PFSK-1 (cell line): ENCODE results near the gene ZNF385D.

Source experiments
- FOXP2 ChIP-seq: optimal IDR thresholded peaks from 2 replicates; pipeline ENCODE3; 2011; ENCODE audit warnings: borderline replicate concordance, control low read depth, inconsistent platforms; ENCODE audit not compliant: insufficient read depth; ENCODE audit errors: extremely low read length, extremely low read depth
- POLR2AphosphoS5 ChIP-seq: IDR thresholded peaks from 2 replicates; pipeline ENCODE4 v1.6.1; 2012; ENCODE audit warnings: low read depth, mild to moderate bottlenecking, control low read depth, low read length, moderate library complexity
- SIN3A ChIP-seq: IDR thresholded peaks from 2 replicates; pipeline ENCODE4 v1.6.1; 2012; ENCODE audit warnings: mild to moderate bottlenecking, low read length, moderate library complexity, borderline replicate concordance; ENCODE audit not compliant: insufficient read depth
- TAF1 ChIP-seq: IDR thresholded peaks from 2 replicates; pipeline ENCODE4 v1.6.1; 2012; ENCODE audit warnings: low read length, control low read depth, borderline replicate concordance; ENCODE audit not compliant: insufficient read depth
- TF ChIP-seq, protein P1 (sequence below), 2 experiments: IDR thresholded peaks; 2 replicates each; pipeline versions ENCODE4 v1.6.1 to v1.8.0; 2011 to 2012; ENCODE audit warnings: low read depth in 2 of 2, low read length in 2 of 2, control low read depth in 1 of 2, inconsistent platforms in 1 of 2, mild to moderate bottlenecking in 1 of 2, moderate library complexity in 1 of 2; ENCODE audit not compliant: insufficient read depth in 1 of 2

ZNF385D gene

DNA sequence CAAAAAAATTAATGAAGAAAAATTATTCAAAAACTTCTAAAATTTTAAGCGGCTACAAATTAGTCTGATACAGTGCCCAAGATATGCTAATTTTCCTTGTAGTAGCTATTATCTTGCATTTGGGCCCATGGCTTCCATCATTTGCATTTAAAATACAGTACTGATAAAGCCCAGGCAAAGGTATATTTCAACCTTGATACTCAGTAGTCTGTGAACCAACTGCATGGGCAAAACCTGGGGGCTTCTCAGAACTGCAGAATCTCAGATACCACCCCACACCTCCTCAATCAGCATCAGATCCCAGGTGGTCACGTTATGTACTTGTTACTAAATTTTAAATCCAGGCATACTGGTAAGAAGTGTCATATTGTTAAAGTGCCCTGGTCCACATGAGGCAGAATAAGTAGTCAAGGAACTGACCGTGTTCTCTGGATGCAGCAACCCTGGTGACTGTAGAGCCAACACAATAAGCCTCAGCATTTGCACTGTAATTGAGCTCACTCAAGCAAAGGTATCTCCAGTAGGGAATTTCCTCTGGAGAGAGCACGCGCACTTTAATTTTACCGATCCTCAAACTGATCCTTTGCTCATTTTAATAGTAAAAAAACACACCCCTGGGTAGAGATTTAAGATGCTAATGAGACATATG, 31.9 kb downstream of the ZNF385D start:
- TF ChIP-seq POLR2AphosphoS5 (no peak), TAF1 (no peak), FOXP2 (no peak), SIN3A (no peak)
- TF ChIP-seq, protein P1, sequence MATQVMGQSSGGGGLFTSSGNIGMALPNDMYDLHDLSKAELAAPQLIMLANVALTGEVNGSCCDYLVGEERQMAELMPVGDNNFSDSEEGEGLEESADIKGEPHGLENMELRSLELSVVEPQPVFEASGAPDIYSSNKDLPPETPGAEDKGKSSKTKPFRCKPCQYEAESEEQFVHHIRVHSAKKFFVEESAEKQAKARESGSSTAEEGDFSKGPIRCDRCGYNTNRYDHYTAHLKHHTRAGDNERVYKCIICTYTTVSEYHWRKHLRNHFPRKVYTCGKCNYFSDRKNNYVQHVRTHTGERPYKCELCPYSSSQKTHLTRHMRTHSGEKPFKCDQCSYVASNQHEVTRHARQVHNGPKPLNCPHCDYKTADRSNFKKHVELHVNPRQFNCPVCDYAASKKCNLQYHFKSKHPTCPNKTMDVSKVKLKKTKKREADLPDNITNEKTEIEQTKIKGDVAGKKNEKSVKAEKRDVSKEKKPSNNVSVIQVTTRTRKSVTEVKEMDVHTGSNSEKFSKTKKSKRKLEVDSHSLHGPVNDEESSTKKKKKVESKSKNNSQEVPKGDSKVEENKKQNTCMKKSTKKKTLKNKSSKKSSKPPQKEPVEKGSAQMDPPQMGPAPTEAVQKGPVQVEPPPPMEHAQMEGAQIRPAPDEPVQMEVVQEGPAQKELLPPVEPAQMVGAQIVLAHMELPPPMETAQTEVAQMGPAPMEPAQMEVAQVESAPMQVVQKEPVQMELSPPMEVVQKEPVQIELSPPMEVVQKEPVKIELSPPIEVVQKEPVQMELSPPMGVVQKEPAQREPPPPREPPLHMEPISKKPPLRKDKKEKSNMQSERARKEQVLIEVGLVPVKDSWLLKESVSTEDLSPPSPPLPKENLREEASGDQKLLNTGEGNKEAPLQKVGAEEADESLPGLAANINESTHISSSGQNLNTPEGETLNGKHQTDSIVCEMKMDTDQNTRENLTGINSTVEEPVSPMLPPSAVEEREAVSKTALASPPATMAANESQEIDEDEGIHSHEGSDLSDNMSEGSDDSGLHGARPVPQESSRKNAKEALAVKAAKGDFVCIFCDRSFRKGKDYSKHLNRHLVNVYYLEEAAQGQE (IDR thresholded peaks at IDR 0.05; ENCODE audit: insufficient read depth in 1 of 2, low read depth in 2 of 2, low read length in 2 of 2), result no peak

DNA sequence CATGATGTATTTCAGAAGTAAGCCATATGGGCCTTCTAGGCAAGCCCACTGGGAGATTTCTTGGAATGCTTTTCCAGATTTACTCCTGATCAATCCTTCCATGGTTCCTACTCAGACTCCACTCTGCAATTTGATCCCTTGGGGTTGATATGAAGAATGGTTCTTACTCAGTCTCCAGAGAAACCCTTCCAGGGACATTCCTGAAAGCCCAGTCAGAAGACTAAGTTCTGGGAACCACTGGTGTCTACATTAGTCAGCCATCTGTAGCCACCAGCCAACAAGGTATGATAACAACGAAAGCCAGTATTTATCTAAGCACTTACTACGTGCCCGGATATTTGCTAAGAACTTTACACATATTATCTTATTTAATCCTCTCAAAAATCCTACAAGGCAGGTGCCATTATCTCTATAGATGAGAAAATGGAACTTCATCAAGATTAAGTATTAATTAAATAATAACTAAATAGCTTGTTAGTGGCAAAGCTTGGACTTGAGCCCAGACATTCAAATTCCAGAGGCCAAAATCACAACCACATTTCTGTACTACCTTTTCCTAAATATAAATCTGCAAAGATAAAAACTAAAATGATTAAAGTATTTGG, 32.7 kb downstream of the ZNF385D start:
- TF ChIP-seq, protein P1 (IDR thresholded peaks at IDR 0.05; ENCODE audit: insufficient read depth in 1 of 2, low read depth in 2 of 2, low read length in 2 of 2), result no peak
- TF ChIP-seq SIN3A (no peak), POLR2AphosphoS5 (no peak), FOXP2 (no peak), TAF1 (no peak)

DNA sequence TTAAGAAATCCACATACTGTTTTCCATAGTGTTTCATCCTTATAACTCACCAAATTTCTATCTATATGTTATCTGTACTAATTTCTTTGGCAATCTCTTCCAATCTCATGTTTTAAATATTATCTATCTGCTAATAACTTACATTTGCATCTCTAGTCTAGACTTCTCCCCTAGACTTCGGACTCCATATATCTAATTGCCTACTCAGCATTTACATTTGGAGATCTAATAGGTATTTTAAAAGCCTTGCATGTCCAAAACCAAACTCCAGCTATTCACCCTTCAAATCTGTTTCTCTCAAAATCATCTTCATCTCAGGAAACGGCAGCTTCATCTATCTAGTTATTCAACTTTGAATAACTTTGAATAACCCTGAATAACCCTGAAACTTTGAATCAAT, 35.3 kb downstream of the ZNF385D start:
- TF ChIP-seq SIN3A, result no peak
- no peak for TF ChIP-seq TAF1
- TF ChIP-seq, protein P1 (IDR thresholded peaks at IDR 0.05; ENCODE audit: insufficient read depth in 1 of 2, low read depth in 2 of 2, low read length in 2 of 2), result no peak
- TF ChIP-seq POLR2AphosphoS5, result no peak
- TF ChIP-seq FOXP2, result no peak

DNA sequence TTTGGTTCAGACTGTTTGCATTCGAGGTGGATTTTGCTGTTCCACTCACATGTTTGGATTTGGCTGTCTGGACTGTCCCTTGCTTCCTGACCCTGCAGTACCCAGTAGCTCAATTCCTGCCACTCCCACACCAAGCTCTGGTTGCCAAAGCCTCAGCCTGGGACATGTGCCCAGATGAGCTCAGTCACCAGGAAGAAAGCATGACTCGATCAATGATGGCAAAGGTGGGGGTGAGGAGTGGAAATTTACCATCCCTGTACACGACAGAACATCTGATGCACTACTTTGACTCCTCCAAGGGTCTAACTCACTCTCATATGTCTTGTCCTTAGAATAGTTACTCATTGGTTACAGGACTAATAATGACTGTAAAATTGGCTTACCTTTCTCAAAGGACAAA, 45.2 kb downstream of the ZNF385D start:
- TF ChIP-seq, protein P1 (IDR thresholded peaks at IDR 0.05; ENCODE audit: insufficient read depth in 1 of 2, low read depth in 2 of 2, low read length in 2 of 2), result 0 out of 4 replicates have a peak, but pooled peaks of 1 of the 2 experiments have one; percentile 33
- no peak for TF ChIP-seq TAF1
- TF ChIP-seq SIN3A, result peak; percentile 33; the same call in 1 of the 2 replicates

DNA sequence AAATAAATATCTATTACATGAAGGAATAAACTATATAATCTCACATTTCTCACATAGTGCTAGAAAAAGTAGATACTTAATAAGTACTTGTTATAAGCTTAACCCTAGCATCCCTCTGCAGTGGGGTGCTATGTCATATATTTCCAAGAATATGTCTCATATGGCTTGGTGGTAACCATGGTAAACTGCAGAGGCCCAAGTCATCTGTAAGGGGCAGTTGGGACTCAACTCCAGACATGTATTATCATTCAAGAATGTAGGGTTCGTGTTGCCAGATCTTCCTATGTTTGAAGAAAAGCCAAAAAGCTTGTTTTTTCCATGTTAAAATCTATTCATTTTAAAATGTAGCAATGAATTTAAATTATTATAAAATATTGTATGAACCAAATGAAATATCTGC, 46.2 kb downstream of the ZNF385D start:
- TF ChIP-seq TAF1 (no peak), FOXP2 (no peak), POLR2AphosphoS5 (no peak), SIN3A (no peak)
- TF ChIP-seq, protein P1 (IDR thresholded peaks at IDR 0.05; ENCODE audit: insufficient read depth in 1 of 2, low read depth in 2 of 2, low read length in 2 of 2), result no peak
